ENCODE measurements around the gene STARD7.

- TF ChIP-seq ZNF408 (CRISPR knock-in tag; IDR thresholded peaks at IDR 0.05; ENCODE audit: low read depth) (no peak), PRMT5 (CRISPR knock-in tag; IDR thresholded peaks at IDR 0.05) (no peak), POLR2A (conservative IDR thresholded peaks at IDR 0.05) (no peak), SOX6 (IDR thresholded peaks at IDR 0.05) (no peak), SMARCB1 (IDR thresholded peaks at IDR 0.05; ENCODE audit: insufficient read length, low read depth) (no peak), ATF1 (CRISPR knock-in tag; IDR thresholded peaks at IDR 0.05) (no peak), ATF1 (tag; IDR thresholded peaks at IDR 0.05) (no peak), CHD2 (IDR thresholded peaks at IDR 0.05; ENCODE audit: low read depth, low read length) (no peak), SRF (CRISPR knock-in tag; IDR thresholded peaks at IDR 0.05) (no peak), EZH2 (IDR thresholded peaks at IDR 0.05; ENCODE audit: borderline replicate concordance, low read depth, low read length) (no peak)
- TF ChIP-seq, protein P1, sequence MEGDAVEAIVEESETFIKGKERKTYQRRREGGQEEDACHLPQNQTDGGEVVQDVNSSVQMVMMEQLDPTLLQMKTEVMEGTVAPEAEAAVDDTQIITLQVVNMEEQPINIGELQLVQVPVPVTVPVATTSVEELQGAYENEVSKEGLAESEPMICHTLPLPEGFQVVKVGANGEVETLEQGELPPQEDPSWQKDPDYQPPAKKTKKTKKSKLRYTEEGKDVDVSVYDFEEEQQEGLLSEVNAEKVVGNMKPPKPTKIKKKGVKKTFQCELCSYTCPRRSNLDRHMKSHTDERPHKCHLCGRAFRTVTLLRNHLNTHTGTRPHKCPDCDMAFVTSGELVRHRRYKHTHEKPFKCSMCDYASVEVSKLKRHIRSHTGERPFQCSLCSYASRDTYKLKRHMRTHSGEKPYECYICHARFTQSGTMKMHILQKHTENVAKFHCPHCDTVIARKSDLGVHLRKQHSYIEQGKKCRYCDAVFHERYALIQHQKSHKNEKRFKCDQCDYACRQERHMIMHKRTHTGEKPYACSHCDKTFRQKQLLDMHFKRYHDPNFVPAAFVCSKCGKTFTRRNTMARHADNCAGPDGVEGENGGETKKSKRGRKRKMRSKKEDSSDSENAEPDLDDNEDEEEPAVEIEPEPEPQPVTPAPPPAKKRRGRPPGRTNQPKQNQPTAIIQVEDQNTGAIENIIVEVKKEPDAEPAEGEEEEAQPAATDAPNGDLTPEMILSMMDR (IDR thresholded peaks at IDR 0.05 in 2 of 3, conservative IDR thresholded peaks at IDR 0.05 in 1 of 3; ENCODE audit: insufficient read depth in 2 of 3, low read depth in 1 of 3, low read length in 3 of 3): no peak
These were observed 28.6 kb downstream of the STARD7 start for GRCh38 chr2:96180002-96180401.

Data from K562 (cell line).